SU-DHL-6 (cell line): ENCODE results near the gene NDUFS6.

Experiments used
- H2AFZ ChIP-seq: fragments of 200-600 bp; sonication (generic); 2 replicates; pipeline ENCODE4 v1.6.1; 2014; ENCODE audit warnings: low read depth, mild to moderate bottlenecking, moderate library complexity, mixed read lengths, antibody characterized with exemption, low read length; ENCODE audit not compliant: severe bottlenecking
- H3F3A ChIP-seq: fragments of 200-600 bp; shearing (Covaris generic); 2 replicates; pipeline ENCODE4 v1.6.0; 2016; ENCODE audit warnings: antibody characterized with exemption, mild to moderate bottlenecking; ENCODE audit not compliant: insufficient read depth
- H3K27ac ChIP-seq: fragments of 200-600 bp; sonication (generic); 2 replicates; pipeline ENCODE4 v1.5.1; 2016; ENCODE audit warnings: low read depth, mild to moderate bottlenecking, low read length, moderate library complexity, mixed read lengths
- H3K27me3 ChIP-seq: fragments of 200-600 bp; sonication (generic), shearing (Covaris generic); 2 replicates; pipeline ENCODE4 v1.6.0; 2014; ENCODE audit warnings: mild to moderate bottlenecking, low read length
- H3K36me3 ChIP-seq: fragments of 200-600 bp; sonication (generic); 2 replicates; pipeline ENCODE4 v1.6.1; 2014; ENCODE audit warnings: mild to moderate bottlenecking, low read length, mixed read lengths
- H3K4me2 ChIP-seq: fragments of 300-600, 200-600 bp; shearing (Covaris generic), sonication (generic); 2 replicates; pipeline ENCODE4 v1.6.0; 2014; ENCODE audit warnings: low read length, low read depth, mild to moderate bottlenecking; ENCODE audit not compliant: poor library complexity, severe bottlenecking
- H3K4me3 ChIP-seq: fragments of 200-600 bp; sonication (generic); 2 replicates; pipeline ENCODE4 v1.5.1; 2014; ENCODE audit warnings: antibody characterized with exemption, low read length, mild to moderate bottlenecking, mixed read lengths; ENCODE audit not compliant: insufficient read depth, poor library complexity, severe bottlenecking
- H3K79me2 ChIP-seq: fragments of 200-600 bp; sonication (generic); 2 replicates; pipeline ENCODE4 v1.6.1; 2014; ENCODE audit warnings: mild to moderate bottlenecking, low read length, moderate library complexity; ENCODE audit not compliant: insufficient read depth
- H3K9ac ChIP-seq: fragments of 200-600 bp; sonication (generic); 2 replicates; pipeline ENCODE4 v1.7.0; 2014; ENCODE audit warnings: mild to moderate bottlenecking, low read length
- H3K9me2 ChIP-seq: fragments of 200-600 bp; sonication (generic); replicated peaks from 2 replicates; pipeline ENCODE4 v1.6.1; 2014; ENCODE audit warnings: low read length; ENCODE audit not compliant: insufficient read depth
- H3K9me3 ChIP-seq: fragments of 200-600 bp; sonication (generic); 2 replicates; pipeline ENCODE4 v1.6.1; 2014; ENCODE audit warnings: low read length, mixed read lengths; ENCODE audit not compliant: insufficient read depth
- H4K20me1 ChIP-seq: fragments of 200-600 bp; sonication (generic); 2 replicates; pipeline ENCODE4 v1.6.1; 2014; ENCODE audit warnings: low read depth, mild to moderate bottlenecking, antibody characterized with exemption, low read length, moderate library complexity, mixed read lengths
- EZH2phosphoT487 ChIP-seq: fragments of 200-600 bp; sonication (generic), shearing (Covaris generic); conservative IDR thresholded peaks from 2 replicates; pipeline ENCODE4 v1.6.1; 2018; ENCODE audit warnings: mild to moderate bottlenecking, antibody characterized with exemption, low read length, moderate library complexity, mixed read lengths
- TF ChIP-seq, protein P1 (sequence below): fragments of 200-600 bp; sonication (generic); IDR thresholded peaks from one replicate; pipeline ENCODE4 v1.5.1; 2017; ENCODE audit warnings: antibody characterized with exemption, mild to moderate bottlenecking, low read length, moderate library complexity; ENCODE audit not compliant: insufficient read depth, poor library complexity, severe bottlenecking

NDUFS6 gene

DNA sequence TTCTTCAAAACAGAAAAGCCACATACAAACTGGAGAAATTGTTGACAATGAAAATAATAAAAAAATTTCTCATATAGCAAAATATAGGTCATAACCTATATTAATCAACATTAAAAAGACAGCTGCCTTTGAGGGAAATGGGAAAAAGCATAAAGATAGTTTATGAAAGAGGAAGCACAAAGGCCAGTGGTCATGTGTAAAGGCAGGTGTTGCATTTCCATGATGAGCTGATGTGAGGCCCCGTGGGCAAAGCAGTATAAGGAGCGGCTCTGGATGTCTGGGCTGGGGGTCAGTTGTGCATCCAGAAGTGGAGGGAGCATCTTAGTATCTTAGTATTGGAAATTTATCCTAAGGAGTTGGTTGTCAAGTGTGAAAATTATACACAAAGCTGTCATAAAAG, 18.3 kb downstream of the NDUFS6 start:
- no peak overlapping the region for H3K4me3 ChIP-seq
- H3K27me3 ChIP-seq: no peaks in the 10 kb centered on the region
- H3K4me2 ChIP-seq: no peak overlapping the region
- H3K9ac ChIP-seq: no peak overlapping the region
- no peaks in the 10 kb centered on the region for H3F3A ChIP-seq
- TF ChIP-seq, protein P1, sequence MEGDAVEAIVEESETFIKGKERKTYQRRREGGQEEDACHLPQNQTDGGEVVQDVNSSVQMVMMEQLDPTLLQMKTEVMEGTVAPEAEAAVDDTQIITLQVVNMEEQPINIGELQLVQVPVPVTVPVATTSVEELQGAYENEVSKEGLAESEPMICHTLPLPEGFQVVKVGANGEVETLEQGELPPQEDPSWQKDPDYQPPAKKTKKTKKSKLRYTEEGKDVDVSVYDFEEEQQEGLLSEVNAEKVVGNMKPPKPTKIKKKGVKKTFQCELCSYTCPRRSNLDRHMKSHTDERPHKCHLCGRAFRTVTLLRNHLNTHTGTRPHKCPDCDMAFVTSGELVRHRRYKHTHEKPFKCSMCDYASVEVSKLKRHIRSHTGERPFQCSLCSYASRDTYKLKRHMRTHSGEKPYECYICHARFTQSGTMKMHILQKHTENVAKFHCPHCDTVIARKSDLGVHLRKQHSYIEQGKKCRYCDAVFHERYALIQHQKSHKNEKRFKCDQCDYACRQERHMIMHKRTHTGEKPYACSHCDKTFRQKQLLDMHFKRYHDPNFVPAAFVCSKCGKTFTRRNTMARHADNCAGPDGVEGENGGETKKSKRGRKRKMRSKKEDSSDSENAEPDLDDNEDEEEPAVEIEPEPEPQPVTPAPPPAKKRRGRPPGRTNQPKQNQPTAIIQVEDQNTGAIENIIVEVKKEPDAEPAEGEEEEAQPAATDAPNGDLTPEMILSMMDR: no peak
- no peak for TF ChIP-seq EZH2phosphoT487
- no peaks in the 10 kb centered on the region for H3K9me2 ChIP-seq
- H3K36me3 ChIP-seq: peaks cover 8% of the 10 kb centered on the region; the same call in 1 of the 2 replicates
- peak overlapping the region; percentile 4; the same call in 1 of the 2 replicates for H3K27ac ChIP-seq
- no peaks in the 10 kb centered on the region for H3K9me3 ChIP-seq
- H4K20me1 ChIP-seq: no peaks in the 10 kb centered on the region
- H3K79me2 ChIP-seq: no peaks in the 10 kb centered on the region
- no peak overlapping the region for H2AFZ ChIP-seq

DNA sequence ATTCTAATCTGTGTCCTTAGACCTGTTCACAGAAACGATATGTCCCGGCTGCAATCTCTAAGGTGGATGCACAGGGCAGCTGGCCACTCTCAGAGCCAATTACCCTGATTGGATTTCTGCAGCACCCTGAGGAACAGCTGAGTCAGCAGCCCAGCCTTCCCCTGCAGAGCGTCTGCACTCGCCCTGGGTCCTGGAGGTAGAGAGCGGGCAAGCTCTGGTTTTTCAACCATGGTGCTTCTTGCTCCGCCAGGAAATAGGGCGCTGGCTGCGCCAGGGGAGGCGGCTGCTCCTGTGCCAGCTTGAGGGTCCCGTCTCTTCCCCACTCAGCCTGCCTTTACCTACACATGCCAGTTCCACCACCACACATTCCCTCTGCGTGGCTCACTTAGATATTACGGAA, 19.2 kb downstream of the NDUFS6 start:
- no peak overlapping the region for H3K27ac ChIP-seq
- peaks cover 8% of the 10 kb centered on the region; the same call in 1 of the 2 replicates for H3K36me3 ChIP-seq

DNA sequence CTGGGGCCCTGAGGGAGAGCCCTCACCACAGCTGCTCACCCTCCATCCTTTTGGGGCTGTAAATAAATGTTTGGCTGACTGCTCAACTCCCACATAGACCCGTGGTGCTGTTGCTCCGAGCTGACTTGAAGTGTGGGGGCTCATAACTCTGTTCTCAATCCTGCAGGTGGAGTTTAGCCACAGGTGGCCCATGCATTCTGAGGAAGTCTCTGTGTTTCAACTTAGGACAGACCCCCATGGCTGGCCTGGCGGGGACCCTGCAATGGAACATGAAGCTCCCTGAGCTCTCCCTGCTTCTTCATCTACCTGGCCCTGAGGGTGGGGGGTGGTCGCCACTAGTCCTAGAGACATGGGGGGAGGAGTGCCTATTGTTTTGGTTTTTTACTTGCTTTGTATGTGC, 19.7 kb downstream of the NDUFS6 start:
- Histone ChIP-seq H3K4me2 (no peak overlapping the region), H4K20me1 (no peaks in the 10 kb centered on the region), H3K9me3 (no peaks in the 10 kb centered on the region), H2AFZ (no peak overlapping the region), H3K9ac (no peak overlapping the region), H3K4me3 (no peak overlapping the region), H3K27ac (no peak overlapping the region), H3F3A (no peaks in the 10 kb centered on the region), H3K27me3 (no peaks in the 10 kb centered on the region), H3K79me2 (no peaks in the 10 kb centered on the region), H3K9me2 (no peaks in the 10 kb centered on the region), H3K36me3 (peaks cover 8% of the 10 kb centered on the region; the same call in 1 of the 2 replicates)
- no peak for TF ChIP-seq EZH2phosphoT487
- TF ChIP-seq, protein P1: no peak

More for the DNA sequence above, 19.2 kb downstream of the NDUFS6 start:
- no peaks in the 10 kb centered on the region for H4K20me1 ChIP-seq
- H3F3A ChIP-seq: no peaks in the 10 kb centered on the region
- no peak for TF ChIP-seq EZH2phosphoT487
- TF ChIP-seq, protein P1: no peak
- H3K27me3 ChIP-seq: no peaks in the 10 kb centered on the region
- no peaks in the 10 kb centered on the region for H3K9me3 ChIP-seq
- H3K9me2 ChIP-seq: no peaks in the 10 kb centered on the region
- H3K4me3 ChIP-seq: no peak overlapping the region
- H3K9ac ChIP-seq: no peak overlapping the region
- no peak overlapping the region for H2AFZ ChIP-seq
- H3K4me2 ChIP-seq: no peak overlapping the region
- no peaks in the 10 kb centered on the region for H3K79me2 ChIP-seq
